PC-9 (cell line): ENCODE measurements around the gene SHROOM3.

ENCODE experiments used
- CTCF ChIP-seq: fragments of 200-600 bp; sonication (generic); conservative IDR thresholded peaks from 2 replicates; pipeline ENCODE4 v1.6.1; 2017; ENCODE audit warnings: mixed run types, antibody characterized with exemption, mild to moderate bottlenecking, moderate library complexity
- EZH2 ChIP-seq: fragments of 200-600 bp; sonication (generic); IDR thresholded peaks from 2 replicates; pipeline ENCODE4 v1.8.0; 2017; ENCODE audit warnings: antibody characterized with exemption, low read depth

GRCh38 chr4:76457885-76458284 lies 22.9 kb downstream of the SHROOM3 start:
- TF ChIP-seq CTCF, result no peak
- TF ChIP-seq EZH2, result no peak
